Measurements from ENCODE around the gene SERP1.

DNA sequence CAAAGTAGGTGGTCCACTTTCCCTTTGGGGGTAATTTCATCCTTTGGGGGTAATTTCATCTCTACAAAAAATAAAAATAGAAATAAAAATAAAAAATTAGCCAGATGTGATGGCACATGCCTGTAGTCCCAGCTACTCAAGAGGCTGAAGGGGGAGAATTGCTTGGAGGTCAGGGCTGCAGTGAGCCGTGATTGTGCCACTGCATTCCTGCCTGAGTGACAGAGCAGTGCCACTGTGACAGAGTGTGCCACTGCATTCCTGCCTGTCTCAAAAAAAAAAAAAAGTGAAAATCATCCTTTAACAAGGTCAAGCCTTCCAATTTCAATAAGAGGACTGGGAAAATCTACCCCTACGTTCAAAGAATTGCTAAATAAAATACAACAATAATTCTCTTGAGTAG, 22.8 kb downstream of the SERP1 start:
- TF ChIP-seq CTCF (IDR thresholded peaks at IDR 0.05) (no peak), EZH2 (IDR thresholded peaks at IDR 0.05) (no peak)
